B cell (primary cell): ENCODE results near the gene EBF3.

ENCODE experiments used
- EZH2 ChIP-seq: IDR thresholded peaks from 2 replicates; pipeline ENCODE4 v1.6.1; 2012; ENCODE audit warnings: borderline replicate concordance, low read depth, mild to moderate bottlenecking, moderate library complexity, low read length; ENCODE audit not compliant: insufficient read depth, poor library complexity, severe bottlenecking
- TF ChIP-seq, protein P1 (sequence below): fragments of 200-600 bp; IDR thresholded peaks from one replicate; pipeline ENCODE4 v1.8.0; 2022; ENCODE audit warnings: antibody characterized with exemption, mild to moderate bottlenecking

DNA sequence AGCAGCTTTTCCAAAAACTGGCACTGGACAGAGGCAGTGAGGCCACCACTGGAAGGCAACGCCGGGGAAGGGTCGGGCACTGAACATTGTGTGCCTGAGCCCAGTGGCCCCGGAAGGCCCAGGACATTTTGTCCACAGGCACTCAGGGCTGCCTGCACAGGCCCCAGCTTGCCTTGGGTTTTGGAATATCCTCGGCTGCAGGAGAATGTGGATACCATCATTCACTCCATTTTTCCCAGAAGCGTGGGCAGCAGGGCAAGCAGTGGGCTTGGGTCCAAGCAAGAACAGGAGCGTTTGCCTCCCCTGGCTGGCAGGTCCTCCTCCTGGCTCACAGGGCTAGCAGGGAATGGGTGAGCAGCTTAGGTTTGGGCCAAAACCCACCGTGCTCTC lies 147.4 kb downstream of the EBF3 start:
- TF ChIP-seq, protein P1, sequence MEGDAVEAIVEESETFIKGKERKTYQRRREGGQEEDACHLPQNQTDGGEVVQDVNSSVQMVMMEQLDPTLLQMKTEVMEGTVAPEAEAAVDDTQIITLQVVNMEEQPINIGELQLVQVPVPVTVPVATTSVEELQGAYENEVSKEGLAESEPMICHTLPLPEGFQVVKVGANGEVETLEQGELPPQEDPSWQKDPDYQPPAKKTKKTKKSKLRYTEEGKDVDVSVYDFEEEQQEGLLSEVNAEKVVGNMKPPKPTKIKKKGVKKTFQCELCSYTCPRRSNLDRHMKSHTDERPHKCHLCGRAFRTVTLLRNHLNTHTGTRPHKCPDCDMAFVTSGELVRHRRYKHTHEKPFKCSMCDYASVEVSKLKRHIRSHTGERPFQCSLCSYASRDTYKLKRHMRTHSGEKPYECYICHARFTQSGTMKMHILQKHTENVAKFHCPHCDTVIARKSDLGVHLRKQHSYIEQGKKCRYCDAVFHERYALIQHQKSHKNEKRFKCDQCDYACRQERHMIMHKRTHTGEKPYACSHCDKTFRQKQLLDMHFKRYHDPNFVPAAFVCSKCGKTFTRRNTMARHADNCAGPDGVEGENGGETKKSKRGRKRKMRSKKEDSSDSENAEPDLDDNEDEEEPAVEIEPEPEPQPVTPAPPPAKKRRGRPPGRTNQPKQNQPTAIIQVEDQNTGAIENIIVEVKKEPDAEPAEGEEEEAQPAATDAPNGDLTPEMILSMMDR = no peak
- no peak for TF ChIP-seq EZH2
